Astrocyte of the spinal cord (primary cell): ENCODE measurements around the gene NSMCE1.

ENCODE experiments used
- DNase-seq: peaks from one replicate; pipeline ENCODE4 v3.0.0; 2011; ENCODE audit warnings: low read depth, low spot score
- H3K4me3 ChIP-seq: 2 replicates; pipeline ENCODE4 v1.5.1; 2011; ENCODE audit warnings: low read depth, mild to moderate bottlenecking, low read length, moderate library complexity
- CTCF ChIP-seq: IDR thresholded peaks from 2 replicates; pipeline ENCODE4 v1.5.1; 2012; ENCODE audit warnings: low read depth, mild to moderate bottlenecking, low read length, inconsistent platforms
- in situ Hi-C: cut with HindIII; loops from 2 replicates; pipeline ENCODE4 v1.10.0; 2017; ENCODE audit warnings: low sequenced_read_pairs

The NSMCE1 gene

GRCh38 chr16:27198451-27199234 lies 69.9 kb downstream of the NSMCE1 start:
- TF ChIP-seq CTCF, result no peak
- in situ Hi-C loops, result no loop called here
- H3K4me3 ChIP-seq, result no peak overlapping the region
- DNase-seq, result no peak

GRCh38 chr16:27197004-27197403 lies 71.6 kb downstream of the NSMCE1 start:
- in situ Hi-C loops, result no loop called here
- DNase-seq, result no peak
- no peak for TF ChIP-seq CTCF
- no peak overlapping the region for H3K4me3 ChIP-seq

GRCh38 chr16:27195941-27196595 lies 72.5 kb downstream of the NSMCE1 start:
- DNase-seq, result no peak
- TF ChIP-seq CTCF, result no peak
- in situ Hi-C loops, result no loop called here
- H3K4me3 ChIP-seq, result no peak overlapping the region

DNA sequence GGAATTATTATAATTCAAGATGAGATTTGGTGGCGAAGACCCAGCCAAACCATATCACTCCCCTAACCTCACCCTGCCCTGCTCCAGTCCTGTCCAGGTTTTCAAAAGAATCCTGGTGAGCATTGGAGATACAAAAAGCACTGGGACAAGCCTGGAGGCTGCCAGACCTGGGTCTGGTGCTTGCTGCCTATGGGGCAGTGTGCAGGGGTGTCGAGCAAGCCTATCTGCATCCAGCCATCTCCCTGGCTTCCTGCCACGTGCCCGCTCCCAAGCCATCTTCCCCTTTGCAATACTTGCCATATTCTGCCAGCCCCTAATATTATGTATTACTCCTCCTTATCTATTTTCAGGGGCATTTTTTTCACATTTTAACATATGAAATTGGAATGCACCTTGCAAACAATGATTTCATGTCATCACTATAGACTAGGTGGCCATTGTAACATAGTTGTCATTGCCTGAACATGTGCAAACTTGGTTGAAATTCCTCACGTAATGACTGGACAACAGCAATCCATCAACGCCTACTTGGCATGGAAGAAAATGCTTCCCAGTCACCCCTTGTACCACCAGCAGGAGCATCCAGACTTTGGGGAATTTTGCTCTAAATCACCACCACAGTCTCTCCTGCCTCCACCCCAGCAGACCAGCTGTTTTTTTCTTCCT lies 73.4 kb downstream of the NSMCE1 start:
- DNase-seq, result no peak
- TF ChIP-seq CTCF, result no peak
- in situ Hi-C loops, result no loop called here
- H3K4me3 ChIP-seq, result no peak overlapping the region

DNA sequence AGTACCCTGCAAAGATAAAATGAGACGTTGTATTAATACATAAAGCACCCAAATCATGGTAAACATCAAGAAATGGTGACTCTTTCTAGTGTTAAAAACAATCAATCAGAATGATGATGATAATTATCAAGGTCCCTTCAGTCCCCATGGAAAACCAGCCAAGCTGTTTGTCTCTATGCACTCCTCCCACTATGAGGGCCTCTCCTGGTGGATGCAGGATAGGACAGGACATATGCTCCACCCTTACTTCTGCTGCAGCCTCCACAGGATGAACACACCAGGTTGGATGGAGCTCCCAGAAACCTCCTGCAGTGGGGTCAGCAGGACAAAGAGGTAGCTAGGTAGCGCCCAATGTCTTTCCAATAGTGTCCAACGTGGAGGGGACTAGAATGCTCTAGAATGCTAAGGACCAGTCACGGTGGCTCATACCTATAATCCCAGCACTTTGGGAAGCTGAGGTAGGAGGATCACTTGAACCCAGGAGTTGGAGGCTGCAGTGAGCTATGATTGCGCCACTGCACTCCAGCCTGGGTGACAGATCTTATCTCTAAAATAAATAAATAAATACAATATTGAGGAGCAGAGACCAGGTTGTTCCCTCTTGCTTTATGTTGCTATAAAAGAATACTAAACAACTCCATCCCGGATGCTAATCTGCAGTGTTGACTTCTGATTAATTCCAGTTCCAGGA lies 75.1 kb downstream of the NSMCE1 start:
- in situ Hi-C loops, result no loop called here
- no peak for DNase-seq
- peak; percentile 12 for TF ChIP-seq CTCF
- no peak overlapping the region for H3K4me3 ChIP-seq

DNA sequence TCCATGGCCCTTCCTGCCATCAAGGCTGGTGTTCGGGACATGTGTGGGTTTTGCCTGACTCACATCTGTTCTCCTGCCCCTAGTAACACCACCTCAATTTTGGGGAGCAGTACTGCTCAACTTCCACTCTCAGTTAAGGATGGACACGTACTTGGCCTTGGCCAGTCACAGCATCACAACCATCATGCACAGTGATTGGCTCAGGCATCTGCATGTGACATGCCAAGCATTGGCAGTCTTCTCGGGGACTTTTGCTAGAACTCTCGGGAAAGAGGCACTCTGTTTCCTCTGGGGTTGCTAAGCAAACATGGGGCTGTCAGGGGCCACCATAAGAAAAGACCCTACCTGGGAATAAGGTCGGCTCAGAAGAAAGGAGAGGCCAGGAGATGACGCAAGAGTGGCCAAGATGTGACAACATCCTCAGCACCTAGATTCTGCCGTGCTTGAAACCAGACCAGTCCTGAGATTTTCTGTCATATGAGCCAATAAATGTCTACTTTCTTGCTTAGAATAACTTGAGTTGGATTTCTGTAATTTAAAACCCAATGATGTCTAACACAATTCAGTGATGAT lies 77.1 kb downstream of the NSMCE1 start:
- in situ Hi-C loops, result no loop called here
- no peak for DNase-seq
- H3K4me3 ChIP-seq, result no peak overlapping the region
- TF ChIP-seq CTCF, result no peak
